Upper lobe of left lung (tissue), 4 donors: ENCODE results near the gene ATP1B3.

ENCODE experiments used
- EP300 ChIP-seq, 4 donors: sonication (generic); formaldehyde crosslinking; IDR thresholded peaks; one replicate each; pipeline ENCODE4 v1.5.1; 2017; ENCODE audit warnings: antibody characterized with exemption in 4 of 4, control low read depth in 2 of 4
- POLR2A ChIP-seq, 4 donors: fragments of 450-650 bp; IDR thresholded peaks; one replicate each; pipeline ENCODE4 v1.5.1; 2016 to 2017; ENCODE audit warnings: antibody characterized with exemption in 4 of 4, mild to moderate bottlenecking in 2 of 4
- POLR2AphosphoS5 ChIP-seq, 2 donors: sonication (generic); formaldehyde crosslinking; IDR thresholded peaks; one replicate each; pipeline ENCODE4 v1.5.1; 2017; ENCODE audit warnings: antibody characterized with exemption in 2 of 2
- TF ChIP-seq, protein P1 (sequence below), 6 experiments: fragments of 450-650 bp in 4 of 6; fragments of 200-600 bp in 2 of 6; sonication (generic) in 2 of 6; IDR thresholded peaks; one replicate each; pipeline ENCODE4 v1.5.1; 2016 to 2019; ENCODE audit warnings: antibody characterized with exemption in 6 of 6

DNA sequence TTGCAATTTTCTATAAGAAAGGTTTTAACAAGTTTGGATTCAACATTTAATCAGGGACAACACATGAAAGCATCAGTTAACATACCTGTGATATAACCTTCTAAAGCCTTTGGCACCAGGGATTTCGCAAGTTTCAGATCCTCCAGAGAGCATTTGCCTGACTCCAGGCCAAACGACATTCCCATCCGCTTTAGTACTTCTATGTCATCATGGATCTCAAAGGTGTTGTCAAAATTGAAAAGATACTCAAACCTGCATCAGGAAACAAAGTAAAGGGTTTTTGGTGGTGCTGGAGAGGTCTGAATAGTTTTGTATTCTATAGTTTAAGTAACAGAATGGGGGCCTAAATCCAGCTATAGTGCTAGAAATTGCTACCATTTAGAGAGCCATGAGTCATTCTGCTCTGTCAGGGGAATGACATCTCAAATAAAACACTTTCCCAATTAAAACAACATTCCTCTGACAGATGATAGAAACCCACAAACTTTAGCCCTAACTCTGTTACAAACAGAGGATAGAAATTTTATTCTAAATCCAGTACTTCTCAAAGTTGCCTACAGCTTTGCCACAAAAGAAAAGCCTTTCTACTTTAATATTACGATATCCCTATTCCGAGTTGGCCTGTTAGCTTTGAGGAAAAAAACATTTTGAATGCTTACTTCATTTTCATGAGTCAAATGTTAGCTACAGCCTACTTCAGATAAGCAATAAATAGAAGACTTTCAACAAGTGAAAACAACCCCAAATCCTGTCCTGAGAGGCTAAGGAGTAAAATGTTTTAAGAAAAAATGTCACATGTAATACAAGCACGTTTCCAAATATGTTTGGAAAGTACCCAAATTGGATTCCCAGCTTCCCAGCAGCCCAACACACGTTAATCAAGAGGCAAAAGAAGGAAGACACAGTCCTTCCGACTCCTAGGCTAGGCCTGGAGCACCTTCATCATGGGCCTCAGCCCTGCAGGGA, 83.4 kb downstream of the ATP1B3 start:
- TF ChIP-seq, protein P1, sequence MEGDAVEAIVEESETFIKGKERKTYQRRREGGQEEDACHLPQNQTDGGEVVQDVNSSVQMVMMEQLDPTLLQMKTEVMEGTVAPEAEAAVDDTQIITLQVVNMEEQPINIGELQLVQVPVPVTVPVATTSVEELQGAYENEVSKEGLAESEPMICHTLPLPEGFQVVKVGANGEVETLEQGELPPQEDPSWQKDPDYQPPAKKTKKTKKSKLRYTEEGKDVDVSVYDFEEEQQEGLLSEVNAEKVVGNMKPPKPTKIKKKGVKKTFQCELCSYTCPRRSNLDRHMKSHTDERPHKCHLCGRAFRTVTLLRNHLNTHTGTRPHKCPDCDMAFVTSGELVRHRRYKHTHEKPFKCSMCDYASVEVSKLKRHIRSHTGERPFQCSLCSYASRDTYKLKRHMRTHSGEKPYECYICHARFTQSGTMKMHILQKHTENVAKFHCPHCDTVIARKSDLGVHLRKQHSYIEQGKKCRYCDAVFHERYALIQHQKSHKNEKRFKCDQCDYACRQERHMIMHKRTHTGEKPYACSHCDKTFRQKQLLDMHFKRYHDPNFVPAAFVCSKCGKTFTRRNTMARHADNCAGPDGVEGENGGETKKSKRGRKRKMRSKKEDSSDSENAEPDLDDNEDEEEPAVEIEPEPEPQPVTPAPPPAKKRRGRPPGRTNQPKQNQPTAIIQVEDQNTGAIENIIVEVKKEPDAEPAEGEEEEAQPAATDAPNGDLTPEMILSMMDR (IDR thresholded peaks at IDR 0.05), result no peak
- TF ChIP-seq EP300 (IDR thresholded peaks at IDR 0.05) (no peak), POLR2A (IDR thresholded peaks at IDR 0.05) (no peak), POLR2AphosphoS5 (IDR thresholded peaks at IDR 0.05) (no peak)
